HepG2 (cell line): ENCODE results near the gene ERBB4.

Source experiments
- KDM5A ChIP-seq: fragments of 200-600 bp; sonication (generic); IDR thresholded peaks from 2 replicates; pipeline ENCODE4 v1.7.0; 2018; ENCODE audit warnings: antibody characterized with exemption, mild to moderate bottlenecking, low read length, borderline replicate concordance
- NFRKB ChIP-seq: fragments of 450-650 bp; IDR thresholded peaks from 2 replicates; pipeline ENCODE4 v1.6.1; 2017
- POLR2AphosphoS5 ChIP-seq: IDR thresholded peaks from 2 replicates; pipeline ENCODE4 v1.6.1; 2012; ENCODE audit warnings: low read depth, low read length
- SMC3 ChIP-seq: IDR thresholded peaks from 2 replicates; pipeline ENCODE4 v1.6.1; 2011; ENCODE audit warnings: low read length, improper control_type of control experiment
- ZNF24 ChIP-seq: fragments of 450-650 bp; IDR thresholded peaks from 2 replicates; pipeline ENCODE4 v1.6.1; 2017; ENCODE audit warnings: antibody characterized with exemption, mild to moderate bottlenecking
- TF ChIP-seq, protein P1 (sequence below), 2 experiments: IDR thresholded peaks; 2 replicates each; pipeline ENCODE4 v1.6.1; 2011 to 2012; ENCODE audit warnings: low read length in 2 of 2, borderline replicate concordance in 1 of 2, low read depth in 1 of 2, mild to moderate bottlenecking in 1 of 2, moderate library complexity in 1 of 2
- TF ChIP-seq, protein P2 (sequence below): sonication (generic); formaldehyde crosslinking; IDR thresholded peaks from 2 replicates; pipeline ENCODE4 v1.5.0; 2020; ENCODE audit warnings: mild to moderate bottlenecking, missing genetic modification reagents, moderate library complexity

DNA sequence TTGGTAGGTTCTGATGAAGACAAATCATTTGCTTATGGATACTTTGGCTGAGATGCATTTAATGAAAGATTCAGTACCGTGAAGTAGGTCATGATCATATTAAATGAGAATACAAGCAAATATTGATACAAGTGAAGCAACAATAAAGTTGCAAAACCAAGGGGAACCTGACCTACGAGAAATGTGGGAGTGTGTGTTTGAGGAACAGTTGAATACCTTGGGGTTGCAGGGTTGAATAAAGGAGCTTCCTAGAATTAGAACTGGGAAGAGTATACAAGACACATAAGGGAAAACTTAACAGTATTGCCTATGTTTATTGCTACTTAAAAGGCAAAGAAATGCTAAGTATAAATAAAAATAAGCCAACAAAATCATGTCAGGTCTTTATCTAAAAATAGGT, 702.9 kb downstream of the ERBB4 start:
- no peak for TF ChIP-seq ZNF24
- TF ChIP-seq, protein P1, sequence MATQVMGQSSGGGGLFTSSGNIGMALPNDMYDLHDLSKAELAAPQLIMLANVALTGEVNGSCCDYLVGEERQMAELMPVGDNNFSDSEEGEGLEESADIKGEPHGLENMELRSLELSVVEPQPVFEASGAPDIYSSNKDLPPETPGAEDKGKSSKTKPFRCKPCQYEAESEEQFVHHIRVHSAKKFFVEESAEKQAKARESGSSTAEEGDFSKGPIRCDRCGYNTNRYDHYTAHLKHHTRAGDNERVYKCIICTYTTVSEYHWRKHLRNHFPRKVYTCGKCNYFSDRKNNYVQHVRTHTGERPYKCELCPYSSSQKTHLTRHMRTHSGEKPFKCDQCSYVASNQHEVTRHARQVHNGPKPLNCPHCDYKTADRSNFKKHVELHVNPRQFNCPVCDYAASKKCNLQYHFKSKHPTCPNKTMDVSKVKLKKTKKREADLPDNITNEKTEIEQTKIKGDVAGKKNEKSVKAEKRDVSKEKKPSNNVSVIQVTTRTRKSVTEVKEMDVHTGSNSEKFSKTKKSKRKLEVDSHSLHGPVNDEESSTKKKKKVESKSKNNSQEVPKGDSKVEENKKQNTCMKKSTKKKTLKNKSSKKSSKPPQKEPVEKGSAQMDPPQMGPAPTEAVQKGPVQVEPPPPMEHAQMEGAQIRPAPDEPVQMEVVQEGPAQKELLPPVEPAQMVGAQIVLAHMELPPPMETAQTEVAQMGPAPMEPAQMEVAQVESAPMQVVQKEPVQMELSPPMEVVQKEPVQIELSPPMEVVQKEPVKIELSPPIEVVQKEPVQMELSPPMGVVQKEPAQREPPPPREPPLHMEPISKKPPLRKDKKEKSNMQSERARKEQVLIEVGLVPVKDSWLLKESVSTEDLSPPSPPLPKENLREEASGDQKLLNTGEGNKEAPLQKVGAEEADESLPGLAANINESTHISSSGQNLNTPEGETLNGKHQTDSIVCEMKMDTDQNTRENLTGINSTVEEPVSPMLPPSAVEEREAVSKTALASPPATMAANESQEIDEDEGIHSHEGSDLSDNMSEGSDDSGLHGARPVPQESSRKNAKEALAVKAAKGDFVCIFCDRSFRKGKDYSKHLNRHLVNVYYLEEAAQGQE (IDR thresholded peaks at IDR 0.05; ENCODE audit: borderline replicate concordance in 1 of 2, low read depth in 1 of 2, low read length in 2 of 2): no peak
- TF ChIP-seq NFRKB: no peak
- TF ChIP-seq KDM5A: no peak
- no peak for TF ChIP-seq POLR2AphosphoS5
- TF ChIP-seq, protein P2, sequence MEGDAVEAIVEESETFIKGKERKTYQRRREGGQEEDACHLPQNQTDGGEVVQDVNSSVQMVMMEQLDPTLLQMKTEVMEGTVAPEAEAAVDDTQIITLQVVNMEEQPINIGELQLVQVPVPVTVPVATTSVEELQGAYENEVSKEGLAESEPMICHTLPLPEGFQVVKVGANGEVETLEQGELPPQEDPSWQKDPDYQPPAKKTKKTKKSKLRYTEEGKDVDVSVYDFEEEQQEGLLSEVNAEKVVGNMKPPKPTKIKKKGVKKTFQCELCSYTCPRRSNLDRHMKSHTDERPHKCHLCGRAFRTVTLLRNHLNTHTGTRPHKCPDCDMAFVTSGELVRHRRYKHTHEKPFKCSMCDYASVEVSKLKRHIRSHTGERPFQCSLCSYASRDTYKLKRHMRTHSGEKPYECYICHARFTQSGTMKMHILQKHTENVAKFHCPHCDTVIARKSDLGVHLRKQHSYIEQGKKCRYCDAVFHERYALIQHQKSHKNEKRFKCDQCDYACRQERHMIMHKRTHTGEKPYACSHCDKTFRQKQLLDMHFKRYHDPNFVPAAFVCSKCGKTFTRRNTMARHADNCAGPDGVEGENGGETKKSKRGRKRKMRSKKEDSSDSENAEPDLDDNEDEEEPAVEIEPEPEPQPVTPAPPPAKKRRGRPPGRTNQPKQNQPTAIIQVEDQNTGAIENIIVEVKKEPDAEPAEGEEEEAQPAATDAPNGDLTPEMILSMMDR (CRISPR knock-in tag): no peak
- no peak for TF ChIP-seq SMC3
